ENCODE data around the gene DYNC1H1. TPM values are rescaled to one million over a fixed set of nuclear protein-coding genes. Genes with fewer than 3 reads are reported as not detected.

DYNC1H1 gene
- 100 to 1,000 TPM; 556 to 753 (median 634) TPM for total RNA-seq

- no peaks in the 10 kb centered on the region for H3K9me3 ChIP-seq
Observed at GRCh38 chr14:101964297-101965180, at the start of gene DYNC1H1. Gene DYNC1H1 (plus strand): TSS chr14:101964573. CDS start chr14:101964692, 119 bp downstream.

GRCh38 chr14:101915871-101916815, 48.2 kb upstream of the DYNC1H1 start:
- WGBS: 91% methylated on average over 23 of the region's 23 CpGs
- Histone ChIP-seq H3K4me1 (no peaks in the 10 kb centered on the region), H3K27me3 (no peaks in the 10 kb centered on the region), H3K9me3 (no peaks in the 10 kb centered on the region), H3K27ac (no peak overlapping the region), H3K36me3 (peaks cover 70% of the 10 kb centered on the region), H3K4me3 (no peak overlapping the region)
- TF ChIP-seq CTCF (IDR thresholded peaks at IDR 0.05): no peak
- TF ChIP-seq EP300 (IDR thresholded peaks at IDR 0.05): no peak
- TF ChIP-seq POLR2AphosphoS5 (IDR thresholded peaks at IDR 0.05): no peak
- no peak for DNase-seq (ENCODE audit: low spot score in 2 of 2)

More at GRCh38 chr14:101964297-101965180, at the start of gene DYNC1H1:
- H3K36me3 ChIP-seq: no peaks in the 10 kb centered on the region
- DNase-seq (ENCODE audit: low spot score in 2 of 2): peak; percentile 95 to 96
- TF ChIP-seq EP300 (IDR thresholded peaks at IDR 0.05) (no peak), POLR2AphosphoS5 (IDR thresholded peaks at IDR 0.05) (peak; percentile 41 to 79 (median 74)), CTCF (IDR thresholded peaks at IDR 0.05) (no peak), POLR2A (IDR thresholded peaks at IDR 0.05) (peak; percentile 79 to 96)
- H3K4me3 ChIP-seq: peak within 1 kb of the TSS; percentile 100
- 2% methylated on average over 11 of the region's 115 CpGs for WGBS
- H3K4me1 ChIP-seq: peaks cover 38% of the 10 kb centered on the region
- peak within 1 kb of the TSS; percentile 99 for H3K27ac ChIP-seq
- H3K27me3 ChIP-seq: no peaks in the 10 kb centered on the region

- 88% methylated on average over 17 of the region's 18 CpGs for WGBS
- Histone ChIP-seq H3K4me1 (no peaks in the 10 kb centered on the region), H3K9me3 (no peaks in the 10 kb centered on the region), H3K27me3 (no peaks in the 10 kb centered on the region), H3K36me3 (peaks cover 70% of the 10 kb centered on the region), H3K27ac (no peak overlapping the region), H3K4me3 (no peak overlapping the region)
- TF ChIP-seq POLR2A (IDR thresholded peaks at IDR 0.05) (no peak), POLR2AphosphoS5 (IDR thresholded peaks at IDR 0.05) (no peak), EP300 (IDR thresholded peaks at IDR 0.05) (no peak), CTCF (IDR thresholded peaks at IDR 0.05) (no peak)
- DNase-seq (ENCODE audit: low spot score in 2 of 2): no peak
Observed at GRCh38 chr14:101916816-101917412, 47.5 kb upstream of the DYNC1H1 start.

- 87% methylated on average over 17 of the region's 17 CpGs for WGBS
- H3K27me3 ChIP-seq: no peaks in the 10 kb centered on the region
- TF ChIP-seq EP300 (IDR thresholded peaks at IDR 0.05): no peak
- H3K9me3 ChIP-seq: no peaks in the 10 kb centered on the region
- H3K27ac ChIP-seq: no peak overlapping the region
- no peak overlapping the region for H3K4me3 ChIP-seq
- peaks cover 68% of the 10 kb centered on the region for H3K36me3 ChIP-seq
- peak in 1 of 2 donors; percentile 49 for DNase-seq (ENCODE audit: low spot score in 2 of 2)
- no peaks in the 10 kb centered on the region for H3K4me1 ChIP-seq
Observed at GRCh38 chr14:101917413-101918017, 46.9 kb upstream of the DYNC1H1 start.
